ENCODE results near the gene SPEG. TPM values are rescaled to one million over a fixed set of nuclear protein-coding genes. Genes with fewer than 3 reads are reported as not detected.

The SPEG gene
- total RNA-seq, 1 experiment from 2014 or later: 55.3 TPM

DNA sequence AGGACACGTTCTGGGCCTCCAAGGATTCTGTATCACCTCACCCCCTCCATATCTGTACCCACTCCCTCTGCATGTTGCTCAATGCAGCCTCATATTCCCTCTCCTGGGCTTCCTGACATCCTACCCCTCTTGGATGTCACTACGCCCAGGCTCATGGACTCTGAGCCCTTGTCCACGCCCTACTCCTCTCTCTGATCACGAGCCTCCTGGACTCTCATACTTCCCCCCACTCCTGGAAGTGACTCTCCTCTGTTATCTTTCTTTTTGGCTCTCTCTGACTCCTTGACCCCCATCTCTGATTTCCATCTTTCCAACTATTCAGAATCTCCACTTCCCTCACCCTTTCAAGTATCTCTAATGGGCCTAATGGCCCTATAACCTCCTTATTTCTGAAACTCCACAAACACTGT is 111.3 kb downstream of the SPEG start:
- CTCF ChIA-PET: interaction anchor here (0.7 to 41.3 kb wide), 2 partner anchors 15 to 61 kb away, joined by 5 to 2316 read pairs; partner anchors contain the start of gene GMPPA

DNA sequence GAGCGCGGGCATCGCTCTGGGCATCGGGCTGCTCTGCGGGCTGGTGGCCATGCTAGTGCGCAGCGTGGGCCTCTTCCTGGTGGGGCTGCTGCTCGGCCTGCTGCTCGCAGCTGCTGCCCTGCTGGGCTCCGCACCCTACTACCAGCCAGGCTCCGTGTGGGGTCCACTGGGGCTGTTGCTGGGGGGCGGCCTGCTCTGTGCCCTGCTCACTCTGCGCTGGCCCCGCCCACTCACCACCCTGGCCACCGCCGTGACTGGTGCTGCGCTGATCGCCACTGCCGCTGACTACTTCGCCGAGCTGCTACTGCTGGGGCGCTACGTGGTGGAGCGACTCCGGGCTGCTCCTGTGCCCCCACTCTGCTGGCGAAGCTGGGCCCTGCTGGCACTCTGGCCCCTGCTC is 113.0 kb downstream of the SPEG start:
- Mint-ChIP-seq H3K4me3 (no peak overlapping the region), H3K27ac (no peak overlapping the region), H3K27me3 (ENCODE audit: low read depth) (peaks cover 45% of the 10 kb centered on the region), H3K4me1 (peaks cover 16% of the 10 kb centered on the region), H3K9me3 (no peaks in the 10 kb centered on the region), H3K36me3 (peaks cover 11% of the 10 kb centered on the region)
- POLR2A ChIA-PET: no interaction called here
- no peak for DNase-seq (ENCODE audit: low spot score)
- CTCF ChIA-PET: interaction anchor here (2.8 kb wide), 1 partner anchor 12 kb away, joined by 21 read pairs; no protein-coding TSS in a partner anchor
- ATAC-seq: no peak
- TF ChIP-seq, protein P1, sequence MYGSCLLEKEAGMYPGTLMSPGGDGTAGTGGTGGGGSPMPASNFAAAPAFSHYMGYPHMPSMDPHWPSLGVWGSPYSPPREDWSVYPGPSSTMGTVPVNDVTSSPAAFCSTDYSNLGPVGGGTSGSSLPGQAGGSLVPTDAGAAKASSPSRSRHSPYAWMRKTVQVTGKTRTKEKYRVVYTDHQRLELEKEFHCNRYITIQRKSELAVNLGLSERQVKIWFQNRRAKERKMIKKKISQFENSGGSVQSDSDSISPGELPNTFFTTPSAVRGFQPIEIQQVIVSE (CRISPR knock-in tag; IDR thresholded peaks at IDR 0.05; ENCODE audit: borderline replicate concordance): no peak
- TF ChIP-seq ATF1 (CRISPR knock-in tag; IDR thresholded peaks at IDR 0.05): no peak
- TF ChIP-seq, protein P2, sequence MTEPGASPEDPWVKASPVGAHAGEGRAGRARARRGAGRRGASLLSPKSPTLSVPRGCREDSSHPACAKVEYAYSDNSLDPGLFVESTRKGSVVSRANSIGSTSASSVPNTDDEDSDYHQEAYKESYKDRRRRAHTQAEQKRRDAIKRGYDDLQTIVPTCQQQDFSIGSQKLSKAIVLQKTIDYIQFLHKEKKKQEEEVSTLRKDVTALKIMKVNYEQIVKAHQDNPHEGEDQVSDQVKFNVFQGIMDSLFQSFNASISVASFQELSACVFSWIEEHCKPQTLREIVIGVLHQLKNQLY (CRISPR knock-in tag; IDR thresholded peaks at IDR 0.05): no peak
- TF ChIP-seq ZNF232 (CRISPR knock-in tag; IDR thresholded peaks at IDR 0.05): no peak
- TF ChIP-seq, protein P3, sequence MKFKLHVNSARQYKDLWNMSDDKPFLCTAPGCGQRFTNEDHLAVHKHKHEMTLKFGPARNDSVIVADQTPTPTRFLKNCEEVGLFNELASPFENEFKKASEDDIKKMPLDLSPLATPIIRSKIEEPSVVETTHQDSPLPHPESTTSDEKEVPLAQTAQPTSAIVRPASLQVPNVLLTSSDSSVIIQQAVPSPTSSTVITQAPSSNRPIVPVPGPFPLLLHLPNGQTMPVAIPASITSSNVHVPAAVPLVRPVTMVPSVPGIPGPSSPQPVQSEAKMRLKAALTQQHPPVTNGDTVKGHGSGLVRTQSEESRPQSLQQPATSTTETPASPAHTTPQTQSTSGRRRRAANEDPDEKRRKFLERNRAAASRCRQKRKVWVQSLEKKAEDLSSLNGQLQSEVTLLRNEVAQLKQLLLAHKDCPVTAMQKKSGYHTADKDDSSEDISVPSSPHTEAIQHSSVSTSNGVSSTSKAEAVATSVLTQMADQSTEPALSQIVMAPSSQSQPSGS (CRISPR knock-in tag; IDR thresholded peaks at IDR 0.05; ENCODE audit: borderline replicate concordance, low read depth): no peak
- no peak for TF ChIP-seq SMAD3 (CRISPR knock-in tag; IDR thresholded peaks at IDR 0.05; ENCODE audit: borderline replicate concordance)
- TF ChIP-seq ZNF671 (CRISPR knock-in tag; IDR thresholded peaks at IDR 0.05): no peak
- no peak for TF ChIP-seq ETV6 (CRISPR knock-in tag; IDR thresholded peaks at IDR 0.05)
- TF ChIP-seq, protein P4, sequence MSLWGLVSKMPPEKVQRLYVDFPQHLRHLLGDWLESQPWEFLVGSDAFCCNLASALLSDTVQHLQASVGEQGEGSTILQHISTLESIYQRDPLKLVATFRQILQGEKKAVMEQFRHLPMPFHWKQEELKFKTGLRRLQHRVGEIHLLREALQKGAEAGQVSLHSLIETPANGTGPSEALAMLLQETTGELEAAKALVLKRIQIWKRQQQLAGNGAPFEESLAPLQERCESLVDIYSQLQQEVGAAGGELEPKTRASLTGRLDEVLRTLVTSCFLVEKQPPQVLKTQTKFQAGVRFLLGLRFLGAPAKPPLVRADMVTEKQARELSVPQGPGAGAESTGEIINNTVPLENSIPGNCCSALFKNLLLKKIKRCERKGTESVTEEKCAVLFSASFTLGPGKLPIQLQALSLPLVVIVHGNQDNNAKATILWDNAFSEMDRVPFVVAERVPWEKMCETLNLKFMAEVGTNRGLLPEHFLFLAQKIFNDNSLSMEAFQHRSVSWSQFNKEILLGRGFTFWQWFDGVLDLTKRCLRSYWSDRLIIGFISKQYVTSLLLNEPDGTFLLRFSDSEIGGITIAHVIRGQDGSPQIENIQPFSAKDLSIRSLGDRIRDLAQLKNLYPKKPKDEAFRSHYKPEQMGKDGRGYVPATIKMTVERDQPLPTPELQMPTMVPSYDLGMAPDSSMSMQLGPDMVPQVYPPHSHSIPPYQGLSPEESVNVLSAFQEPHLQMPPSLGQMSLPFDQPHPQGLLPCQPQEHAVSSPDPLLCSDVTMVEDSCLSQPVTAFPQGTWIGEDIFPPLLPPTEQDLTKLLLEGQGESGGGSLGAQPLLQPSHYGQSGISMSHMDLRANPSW (CRISPR knock-in tag; conservative IDR thresholded peaks at IDR 0.05; ENCODE audit: low read depth): no peak
- TF ChIP-seq ZNF263 (CRISPR knock-in tag; IDR thresholded peaks at IDR 0.05; ENCODE audit: low read depth): no peak

More for the DNA sequence above, 111.3 kb downstream of the SPEG start:
- ATAC-seq (no peak), DNase-seq (ENCODE audit: low spot score) (no peak)
- H3K36me3 Mint-ChIP-seq: peaks cover 16% of the 10 kb centered on the region
- TF ChIP-seq ZNF219 (CRISPR knock-in tag; IDR thresholded peaks at IDR 0.05; ENCODE audit: borderline replicate concordance) (no peak), NR3C1 (CRISPR knock-in tag; conservative IDR thresholded peaks at IDR 0.05; ENCODE audit: low read depth) (no peak), TCF7 (CRISPR knock-in tag; IDR thresholded peaks at IDR 0.05; ENCODE audit: low read depth) (no peak), CBFB (CRISPR knock-in tag; IDR thresholded peaks at IDR 0.05; ENCODE audit: low read depth) (no peak), NFE2L1 (CRISPR knock-in tag; IDR thresholded peaks at IDR 0.05) (no peak), CREM (CRISPR knock-in tag; IDR thresholded peaks at IDR 0.05) (no peak), TEAD4 (CRISPR knock-in tag; IDR thresholded peaks at IDR 0.05) (no peak), ZNF121 (CRISPR knock-in tag; IDR thresholded peaks at IDR 0.05) (no peak), RELA (CRISPR knock-in tag; IDR thresholded peaks at IDR 0.05; ENCODE audit: borderline replicate concordance) (no peak), EMX1 (CRISPR knock-in tag; IDR thresholded peaks at IDR 0.05) (no peak), SP1 (CRISPR knock-in tag; conservative IDR thresholded peaks at IDR 0.05) (no peak), GTF2I (CRISPR knock-in tag; conservative IDR thresholded peaks at IDR 0.05) (no peak), FOXJ3 (CRISPR knock-in tag; IDR thresholded peaks at IDR 0.05; ENCODE audit: borderline replicate concordance) (no peak), MXD4 (CRISPR knock-in tag; IDR thresholded peaks at IDR 0.05; ENCODE audit: borderline replicate concordance) (no peak)
- TF ChIP-seq, protein P5, sequence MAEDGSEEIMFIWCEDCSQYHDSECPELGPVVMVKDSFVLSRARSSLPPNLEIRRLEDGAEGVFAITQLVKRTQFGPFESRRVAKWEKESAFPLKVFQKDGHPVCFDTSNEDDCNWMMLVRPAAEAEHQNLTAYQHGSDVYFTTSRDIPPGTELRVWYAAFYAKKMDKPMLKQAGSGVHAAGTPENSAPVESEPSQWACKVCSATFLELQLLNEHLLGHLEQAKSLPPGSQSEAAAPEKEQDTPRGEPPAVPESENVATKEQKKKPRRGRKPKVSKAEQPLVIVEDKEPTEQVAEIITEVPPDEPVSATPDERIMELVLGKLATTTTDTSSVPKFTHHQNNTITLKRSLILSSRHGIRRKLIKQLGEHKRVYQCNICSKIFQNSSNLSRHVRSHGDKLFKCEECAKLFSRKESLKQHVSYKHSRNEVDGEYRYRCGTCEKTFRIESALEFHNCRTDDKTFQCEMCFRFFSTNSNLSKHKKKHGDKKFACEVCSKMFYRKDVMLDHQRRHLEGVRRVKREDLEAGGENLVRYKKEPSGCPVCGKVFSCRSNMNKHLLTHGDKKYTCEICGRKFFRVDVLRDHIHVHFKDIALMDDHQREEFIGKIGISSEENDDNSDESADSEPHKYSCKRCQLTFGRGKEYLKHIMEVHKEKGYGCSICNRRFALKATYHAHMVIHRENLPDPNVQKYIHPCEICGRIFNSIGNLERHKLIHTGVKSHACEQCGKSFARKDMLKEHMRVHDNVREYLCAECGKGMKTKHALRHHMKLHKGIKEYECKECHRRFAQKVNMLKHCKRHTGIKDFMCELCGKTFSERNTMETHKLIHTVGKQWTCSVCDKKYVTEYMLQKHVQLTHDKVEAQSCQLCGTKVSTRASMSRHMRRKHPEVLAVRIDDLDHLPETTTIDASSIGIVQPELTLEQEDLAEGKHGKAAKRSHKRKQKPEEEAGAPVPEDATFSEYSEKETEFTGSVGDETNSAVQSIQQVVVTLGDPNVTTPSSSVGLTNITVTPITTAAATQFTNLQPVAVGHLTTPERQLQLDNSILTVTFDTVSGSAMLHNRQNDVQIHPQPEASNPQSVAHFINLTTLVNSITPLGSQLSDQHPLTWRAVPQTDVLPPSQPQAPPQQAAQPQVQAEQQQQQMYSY (CRISPR knock-in tag; IDR thresholded peaks at IDR 0.05): no peak
- TF ChIP-seq, protein P6, sequence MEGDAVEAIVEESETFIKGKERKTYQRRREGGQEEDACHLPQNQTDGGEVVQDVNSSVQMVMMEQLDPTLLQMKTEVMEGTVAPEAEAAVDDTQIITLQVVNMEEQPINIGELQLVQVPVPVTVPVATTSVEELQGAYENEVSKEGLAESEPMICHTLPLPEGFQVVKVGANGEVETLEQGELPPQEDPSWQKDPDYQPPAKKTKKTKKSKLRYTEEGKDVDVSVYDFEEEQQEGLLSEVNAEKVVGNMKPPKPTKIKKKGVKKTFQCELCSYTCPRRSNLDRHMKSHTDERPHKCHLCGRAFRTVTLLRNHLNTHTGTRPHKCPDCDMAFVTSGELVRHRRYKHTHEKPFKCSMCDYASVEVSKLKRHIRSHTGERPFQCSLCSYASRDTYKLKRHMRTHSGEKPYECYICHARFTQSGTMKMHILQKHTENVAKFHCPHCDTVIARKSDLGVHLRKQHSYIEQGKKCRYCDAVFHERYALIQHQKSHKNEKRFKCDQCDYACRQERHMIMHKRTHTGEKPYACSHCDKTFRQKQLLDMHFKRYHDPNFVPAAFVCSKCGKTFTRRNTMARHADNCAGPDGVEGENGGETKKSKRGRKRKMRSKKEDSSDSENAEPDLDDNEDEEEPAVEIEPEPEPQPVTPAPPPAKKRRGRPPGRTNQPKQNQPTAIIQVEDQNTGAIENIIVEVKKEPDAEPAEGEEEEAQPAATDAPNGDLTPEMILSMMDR (IDR thresholded peaks at IDR 0.05): no peak
- TF ChIP-seq, protein P7, sequence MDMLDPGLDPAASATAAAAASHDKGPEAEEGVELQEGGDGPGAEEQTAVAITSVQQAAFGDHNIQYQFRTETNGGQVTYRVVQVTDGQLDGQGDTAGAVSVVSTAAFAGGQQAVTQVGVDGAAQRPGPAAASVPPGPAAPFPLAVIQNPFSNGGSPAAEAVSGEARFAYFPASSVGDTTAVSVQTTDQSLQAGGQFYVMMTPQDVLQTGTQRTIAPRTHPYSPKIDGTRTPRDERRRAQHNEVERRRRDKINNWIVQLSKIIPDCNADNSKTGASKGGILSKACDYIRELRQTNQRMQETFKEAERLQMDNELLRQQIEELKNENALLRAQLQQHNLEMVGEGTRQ (CRISPR knock-in tag; IDR thresholded peaks at IDR 0.05): no peak
- no peaks in the 10 kb centered on the region for H3K9me3 Mint-ChIP-seq
- H3K27me3 Mint-ChIP-seq (ENCODE audit: low read depth): peaks cover 40% of the 10 kb centered on the region
- no peak overlapping the region for H3K4me3 Mint-ChIP-seq
- no peak overlapping the region for H3K27ac Mint-ChIP-seq
- H3K4me1 Mint-ChIP-seq: peaks cover 20% of the 10 kb centered on the region
- POLR2A ChIA-PET: no interaction called here
